OCI-LY3 (cell line): ENCODE results near the gene UROC1.

ENCODE experiments used
- CTCF ChIP-seq: fragments of 200-600, 300-600 bp; sonication (generic); IDR thresholded peaks from 2 replicates; pipeline ENCODE4 v1.5.1; 2014; ENCODE audit warnings: antibody characterized with exemption, low read length, low read depth
- EZH2phosphoT487 ChIP-seq: fragments of 200-600 bp; shearing (Covaris generic); IDR thresholded peaks from 2 replicates; pipeline ENCODE4 v1.6.1; 2018; ENCODE audit warnings: antibody characterized with exemption, mixed run types, low read depth

GRCh38 chr3:126466886-126467610 lies 50.5 kb downstream of the UROC1 start:
- TF ChIP-seq CTCF = no peak
- no peak for TF ChIP-seq EZH2phosphoT487
